AG10803 (cell line): ENCODE results near the gene PPCS.
"Not testable (repeated sequence)": the region's sequence is repeated elsewhere in the genome, so short reads cannot be mapped to it uniquely, and the experiment has no call there.

Experiments used
- DNase-seq: peaks from one replicate; pipeline ENCODE4 v3.0.0; 2010; ENCODE audit warnings: low read depth
- H3K4me3 ChIP-seq: 2 replicates; pipeline ENCODE4 v1.5.1; 2011; ENCODE audit warnings: mild to moderate bottlenecking, low read length, control low read depth
- CTCF ChIP-seq: conservative IDR thresholded peaks from 2 replicates; pipeline ENCODE4 v1.5.1; 2011; ENCODE audit warnings: mild to moderate bottlenecking, low read length, control low read depth, inconsistent platforms

PPCS gene

GRCh38 chr1:42484382-42484781, 28.0 kb downstream of the PPCS start:
- peak; percentile 95 for DNase-seq
- no peak overlapping the region for H3K4me3 ChIP-seq
- TF ChIP-seq CTCF, result no peak

- no peak overlapping the region for H3K4me3 ChIP-seq
Measured at GRCh38 chr1:42490237-42490636, 33.9 kb downstream of the PPCS start.

GRCh38 chr1:42502031-42502430, 45.7 kb downstream of the PPCS start:
- DNase-seq, H3K4me3 ChIP-seq: not testable (repeated sequence)

More at GRCh38 chr1:42490237-42490636, 33.9 kb downstream of the PPCS start:
- TF ChIP-seq CTCF, result no peak
- no peak for DNase-seq

GRCh38 chr1:42504535-42505128, 48.3 kb downstream of the PPCS start:
- no peak overlapping the region for H3K4me3 ChIP-seq
- no peak for DNase-seq
- no peak for TF ChIP-seq CTCF

- no peak overlapping the region for H3K4me3 ChIP-seq
- TF ChIP-seq CTCF, result no peak
- DNase-seq, result no peak
Measured at GRCh38 chr1:42506576-42506975, 50.2 kb downstream of the PPCS start.
